ENCODE data around the gene CARS1.

CARS1 gene

GRCh38 chr11:3058753-3059664 is 1.8 kb upstream of the CARS1 start:
- peak; percentile 14 for DNase-seq

DNA sequence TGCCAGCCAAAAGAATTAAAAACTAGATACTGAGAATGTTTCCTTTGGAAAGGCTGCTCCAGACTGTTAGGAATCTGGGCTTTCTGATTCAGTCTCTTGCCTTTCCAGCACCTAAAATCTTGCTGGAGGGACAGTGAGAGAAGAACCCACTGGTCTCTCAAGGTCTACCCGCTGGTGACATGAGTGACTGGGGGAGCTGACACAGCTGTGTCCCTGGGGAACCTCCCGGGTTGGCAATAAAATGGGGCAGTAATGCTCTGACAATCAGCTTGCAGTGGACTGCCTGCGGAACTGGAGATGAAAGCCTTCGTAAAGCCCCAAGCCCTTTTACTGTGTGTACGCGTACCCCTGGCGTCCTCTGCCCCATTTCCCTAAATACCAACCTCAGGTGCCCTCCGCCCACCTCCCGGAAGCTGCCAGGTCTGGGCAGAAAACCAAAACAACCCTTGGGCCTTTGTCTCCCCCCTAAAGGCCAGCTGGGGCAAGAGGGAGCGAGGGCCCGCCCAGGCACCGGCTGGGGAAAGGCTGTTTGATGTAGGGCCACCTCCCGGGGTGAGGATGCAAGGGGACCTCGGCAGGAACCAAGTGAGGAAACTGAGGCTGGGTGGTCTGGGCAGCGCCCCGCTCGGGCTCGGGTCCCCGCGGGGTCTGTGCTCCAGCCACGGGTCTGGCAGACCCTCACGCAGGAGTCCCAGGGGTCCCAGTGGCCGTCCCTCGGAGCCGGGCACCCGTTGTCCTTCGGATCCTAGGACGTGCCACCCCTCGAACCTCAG is 741 bp downstream of the CARS1 start:
- no peak for DNase-seq

- DNase-seq: no peak
Measured at GRCh38 chr11:3055891-3056290, 1.3 kb downstream of the CARS1 start.

- DNase-seq: no peak
Measured at GRCh38 chr11:3052567-3052966, 4.7 kb downstream of the CARS1 start.

- DNase-seq: no peak
Measured at GRCh38 chr11:3052109-3052479, 5.1 kb downstream of the CARS1 start.

DNA sequence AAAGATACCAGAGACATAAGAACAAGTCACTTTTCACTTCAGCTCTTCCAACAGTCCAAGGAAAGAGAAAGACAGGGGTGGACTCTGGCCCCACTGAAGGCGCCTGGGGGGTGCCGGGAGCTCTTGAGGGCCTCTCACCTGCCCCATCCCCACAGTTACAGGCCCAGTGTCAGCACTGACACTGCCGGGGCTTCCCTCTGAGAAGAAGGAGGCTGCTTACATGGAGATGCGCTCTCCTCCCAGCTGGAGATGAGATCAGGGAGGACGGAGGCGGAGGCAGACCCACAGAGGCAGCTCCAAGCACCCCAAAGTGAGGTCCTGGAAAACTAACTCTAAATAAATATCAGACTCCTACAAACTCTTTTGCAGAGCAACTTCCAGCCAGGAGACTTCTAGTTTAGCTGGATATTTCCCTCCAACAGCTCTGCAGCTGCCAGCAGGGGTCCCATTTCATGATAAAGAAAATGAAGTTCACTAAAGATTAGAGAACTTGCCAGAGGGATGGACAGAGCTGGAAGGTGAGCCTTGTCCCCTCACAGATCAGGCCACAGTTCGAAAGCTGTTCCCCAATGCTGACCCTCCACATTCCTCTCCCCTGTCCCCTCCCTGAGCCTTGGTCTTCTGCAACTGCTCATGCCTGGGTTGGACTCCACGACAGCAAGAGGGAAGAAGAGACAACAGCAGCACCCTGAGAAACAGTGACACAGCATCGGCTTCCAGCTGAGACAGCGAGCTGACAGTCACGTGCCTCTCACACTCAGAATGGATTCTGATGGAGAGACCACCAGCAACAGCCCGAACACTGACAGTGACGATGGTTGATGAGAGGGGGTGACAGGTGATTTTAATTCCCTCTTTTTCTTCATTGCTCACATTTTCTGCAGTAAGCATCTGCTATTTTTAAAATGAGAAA is 5.8 kb downstream of the CARS1 start:
- DNase-seq: no peak

- no peak for DNase-seq
Measured at GRCh38 chr11:3050386-3051195, 6.6 kb downstream of the CARS1 start.

DNA sequence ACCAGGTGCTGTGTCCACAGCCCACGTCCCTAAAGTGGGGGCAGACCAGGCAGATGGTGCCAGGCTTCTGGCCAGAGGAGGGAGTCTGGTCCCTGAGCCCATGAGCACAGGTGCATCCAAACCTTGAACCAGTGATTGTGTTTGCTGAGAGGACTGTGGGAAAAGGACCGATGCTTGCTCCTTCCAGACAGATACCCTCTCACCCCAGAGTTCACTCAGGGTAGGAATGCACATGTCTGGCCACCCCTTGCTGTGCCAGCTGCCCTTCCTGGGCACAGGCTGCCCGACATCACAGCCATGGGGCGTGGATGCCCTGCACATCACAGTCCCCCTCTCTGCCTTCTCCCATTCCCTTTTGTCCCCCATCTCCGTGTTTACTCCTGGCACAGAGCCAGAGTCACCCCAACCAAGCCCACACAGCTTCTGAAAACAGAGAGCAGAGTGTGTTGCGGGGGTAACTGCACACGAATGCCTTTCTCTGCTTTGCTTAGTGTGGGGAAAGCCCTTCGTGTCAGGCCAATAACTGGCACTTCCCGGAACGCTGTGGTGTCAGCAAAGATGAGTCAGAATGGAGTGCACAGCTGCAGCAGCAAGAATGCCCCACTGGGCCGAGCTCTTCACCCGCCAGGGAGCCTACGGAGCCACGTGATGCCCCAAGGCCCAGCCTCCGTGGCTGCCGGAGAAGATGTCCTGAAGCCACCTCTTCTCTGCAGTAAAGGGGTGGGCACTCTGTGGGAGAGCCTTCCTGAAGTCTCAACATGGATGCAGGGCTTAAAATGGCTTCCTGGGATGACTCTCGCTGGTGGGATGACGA is 7.6 kb downstream of the CARS1 start:
- peak; percentile 98 for DNase-seq

DNA sequence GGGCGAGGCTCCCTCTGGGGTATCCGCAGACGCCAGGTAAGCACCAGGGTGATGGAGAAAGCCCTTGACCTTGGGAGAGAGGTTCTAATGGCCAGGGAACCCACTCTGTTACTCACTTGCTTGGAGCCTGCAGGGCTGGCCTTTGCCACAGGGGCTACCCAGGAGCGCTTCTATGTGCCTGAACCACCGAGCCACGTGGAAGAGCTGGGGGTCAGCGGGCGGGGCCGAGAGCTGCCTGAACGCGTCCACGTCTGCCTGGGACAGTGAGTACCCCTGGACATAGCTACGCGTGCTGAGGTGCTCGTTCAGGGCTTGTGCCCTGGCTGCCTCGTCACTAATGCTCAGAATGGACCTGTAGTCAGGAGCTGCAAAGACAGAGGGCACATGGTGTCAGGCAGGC is 9.6 kb downstream of the CARS1 start:
- DNase-seq: no peak

GRCh38 chr11:3046641-3047040 is 10.6 kb downstream of the CARS1 start:
- DNase-seq: no peak

GRCh38 chr11:3046190-3046589 is 11.0 kb downstream of the CARS1 start:
- no peak for DNase-seq

- no peak for DNase-seq
Measured at GRCh38 chr11:3044915-3045314, 12.3 kb downstream of the CARS1 start.

DNA sequence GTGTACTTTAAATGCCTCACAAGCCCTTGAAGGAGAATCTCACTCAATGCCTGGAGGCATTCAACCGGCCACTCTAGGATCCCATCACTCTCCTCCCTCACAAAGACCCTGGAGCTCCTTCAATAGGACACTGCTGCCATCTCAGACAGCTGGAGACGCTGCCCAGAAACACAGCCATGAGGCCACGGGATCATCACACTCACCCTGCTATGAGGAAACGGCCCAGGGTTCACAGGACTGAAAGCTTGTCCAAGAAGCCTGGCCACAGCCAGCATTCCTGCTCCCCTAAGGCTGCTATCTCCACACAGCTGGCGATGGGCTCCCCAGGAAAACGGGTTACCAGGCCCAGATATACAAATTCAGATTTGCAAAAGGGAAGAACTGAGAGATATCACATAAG is 13.2 kb downstream of the CARS1 start:
- no peak for DNase-seq

DNA sequence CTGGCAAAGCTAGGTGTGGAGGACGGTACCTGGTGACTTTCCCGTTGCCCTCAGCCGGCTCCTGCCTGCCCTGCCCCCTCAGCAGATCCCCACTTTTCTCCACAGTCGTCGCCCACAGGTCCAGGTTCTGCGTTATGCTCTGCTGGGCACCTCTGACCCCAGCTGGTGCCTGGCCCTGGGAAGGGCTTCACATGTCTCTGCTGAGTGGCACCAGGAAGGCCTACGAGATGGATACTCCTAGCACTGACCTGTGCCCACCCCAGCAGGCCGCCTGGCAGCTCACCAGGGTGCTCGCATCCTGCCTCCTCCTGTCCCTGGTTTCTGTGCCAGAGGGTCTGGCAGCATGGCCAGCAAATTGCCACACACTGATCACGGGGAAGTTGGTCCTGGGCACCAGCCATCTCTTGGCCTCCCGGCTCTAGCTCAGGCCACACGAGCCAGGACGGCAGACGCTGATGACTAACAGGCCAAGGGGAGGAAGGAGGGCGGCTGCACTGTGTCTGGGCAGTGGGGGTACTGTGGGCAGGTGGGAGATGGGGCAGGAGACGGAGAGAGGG is 13.8 kb downstream of the CARS1 start:
- no peak for DNase-seq

- no peak for DNase-seq
Measured at GRCh38 chr11:3042496-3043314, 14.5 kb downstream of the CARS1 start.

- no peak for DNase-seq
Measured at GRCh38 chr11:3041699-3042441, 15.4 kb downstream of the CARS1 start.

DNA sequence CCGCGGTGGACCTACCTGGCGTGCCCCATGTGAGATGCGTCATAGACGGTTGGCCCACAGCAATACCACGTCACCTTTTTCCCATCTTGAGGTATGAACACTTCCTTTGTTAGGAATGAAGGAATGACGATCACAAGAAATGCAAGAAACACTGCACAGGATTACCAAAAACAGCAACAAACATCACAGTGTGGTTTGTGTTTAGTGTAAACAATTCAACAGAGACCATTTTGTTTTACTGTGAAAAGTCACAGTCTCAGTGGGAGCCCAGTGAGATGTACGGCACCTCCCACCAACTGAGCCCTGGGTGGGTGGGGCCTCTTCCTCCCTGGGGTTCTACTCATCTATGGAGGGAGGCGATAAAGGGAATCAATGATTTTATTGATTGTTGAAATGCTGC is 16.3 kb downstream of the CARS1 start:
- no peak for DNase-seq

DNA sequence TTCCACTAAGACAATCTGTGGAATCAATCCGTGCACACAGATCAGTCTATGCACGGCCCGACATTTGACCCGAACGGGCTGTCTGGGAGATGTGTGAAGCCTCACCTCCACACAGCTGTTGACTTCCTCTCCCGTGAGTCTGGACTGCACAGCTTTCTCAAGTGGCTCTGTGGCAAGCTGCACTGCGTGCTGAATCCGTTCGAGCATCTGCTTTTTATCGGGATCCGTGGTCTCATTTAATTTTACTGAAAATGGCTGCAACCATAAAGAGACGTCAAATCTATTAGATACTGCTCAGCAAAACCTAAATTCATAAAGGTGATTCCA is 19.3 kb downstream of the CARS1 start:
- DNase-seq: no peak

All from kidney glomerular epithelial cell (primary cell).